HCT116 (cell line): ENCODE results near the gene IL17RA. TPM values are rescaled to one million over a fixed set of nuclear protein-coding genes. Genes with fewer than 3 reads are reported as not detected.

ENCODE experiments used
- ATAC-seq: fragments of 200-7000 bp; cut with Tn5 transposase; 2 replicates; pipeline ENCODE4 v1.9.1; 2020; ENCODE audit warnings: mild to moderate bottlenecking, moderate library complexity
- BruUV-seq: library from RNA; stranded (reverse); fragments of 400-500 nt; replicated peaks from 2 replicates; lab custom pipeline; 2021; lab: Mats Ljungman, UMichigan
- CTCF ChIA-PET: fragments of 300-600 bp; sonication (Branson Sonifier 250); formaldehyde crosslinking; loops from one replicate; lab custom pipeline; 2021; ENCODE audit warnings: antibody characterized with exemption; lab: Charles Lee
- POLR2A ChIA-PET: fragments of 300-600, 350-600 bp; sonication (Branson Sonifier 250); formaldehyde crosslinking; loops from one replicate; lab custom pipeline; 2021; ENCODE audit warnings: antibody characterized with exemption; lab: Charles Lee
- RAD21 ChIA-PET, 2 experiments: fragments of 300-600 bp; sonication (Branson Sonifier 250); formaldehyde crosslinking; loops; one replicate each; lab custom pipeline; 2023; ENCODE audit warnings: low total read pairs in 2 of 2; ENCODE audit not compliant: uncharacterized antibody in 2 of 2, unreplicated experiment in 2 of 2, low non-redundant PET in 1 of 2; lab: Charles Lee
- DNase-seq: peaks from one replicate; pipeline ENCODE4 v3.0.0-alpha.2; 2010; ENCODE audit warnings: low read depth, low spot score
- H2AFZ ChIP-seq: fragments of 200-600 bp; shearing (Covaris generic), sonication (generic); 2 replicates; pipeline ENCODE4 v1.6.1; 2017; ENCODE audit warnings: low read depth, mixed run types, mixed read lengths, antibody characterized with exemption, low read length; ENCODE audit not compliant: poor library complexity, severe bottlenecking
- H3K27ac ChIP-seq: 2 replicates; pipeline ENCODE4 v1.5.1; 2012; ENCODE audit warnings: low read depth, low read length
- H3K27me3 ChIP-seq: fragments of 200-600 bp; sonication (generic); 2 replicates; pipeline ENCODE4 v1.6.1; 2016; ENCODE audit warnings: mixed run types, low read length, mixed read lengths; ENCODE audit not compliant: insufficient read depth
- H3K36me3 ChIP-seq, 2 experiments: fragments of 200-500 bp in 1 of 2; fragments of 200-600 bp in 1 of 2; sonication (Bioruptor generic) in 1 of 2; sonication (generic) in 1 of 2; 2 replicates each; pipeline versions ENCODE4 v1.5.1 to v1.6.1; 2014 to 2016; ENCODE audit warnings: low read length in 2 of 2, inconsistent platforms in 1 of 2, mixed read lengths in 1 of 2, mixed run types in 1 of 2; ENCODE audit not compliant: insufficient read depth in 2 of 2, control insufficient read depth in 1 of 2
- H3K4me1 ChIP-seq, 2 experiments: fragments of 200-600 bp in 1 of 2; sonication (generic) in 1 of 2; 2 replicates each; pipeline versions ENCODE4 v1.5.1 to v1.6.1; 2012 to 2017; ENCODE audit warnings: low read length in 2 of 2, inconsistent platforms in 1 of 2, mild to moderate bottlenecking in 1 of 2, mixed read lengths in 1 of 2, mixed run types in 1 of 2, moderate library complexity in 1 of 2; ENCODE audit not compliant: insufficient read depth in 2 of 2, control insufficient read depth in 1 of 2
- H3K4me2 ChIP-seq: fragments of 200-600 bp; sonication (generic); 2 replicates; pipeline ENCODE4 v1.6.1; 2017; ENCODE audit warnings: mixed run types, low read length, mixed read lengths
- H3K4me3 ChIP-seq, 2 experiments: fragments of 200-600 bp in 1 of 2; sonication (generic) in 1 of 2; replicated peaks in 1 of 2; 2 replicates each; pipeline ENCODE4 v1.5.1; 2011 to 2016; ENCODE audit warnings: low read length in 2 of 2, control low read depth in 1 of 2, low read depth in 1 of 2, mild to moderate bottlenecking in 1 of 2, mixed read lengths in 1 of 2, mixed run types in 1 of 2
- H3K79me2 ChIP-seq: fragments of 200-600 bp; sonication (generic); 2 replicates; pipeline ENCODE4 v1.6.1; 2017; ENCODE audit warnings: mild to moderate bottlenecking, mixed run types, low read length, moderate library complexity, mixed read lengths; ENCODE audit not compliant: insufficient read depth
- H3K9ac ChIP-seq: fragments of 200-600 bp; sonication (generic); 2 replicates; pipeline ENCODE4 v1.6.1; 2016; ENCODE audit warnings: low read length, mixed read lengths
- H3K9me2 ChIP-seq: fragments of 200-600 bp; sonication (generic), shearing (Covaris generic); 2 replicates; pipeline ENCODE4 v1.6.1; 2017; ENCODE audit warnings: mixed run types, mild to moderate bottlenecking, moderate library complexity; ENCODE audit not compliant: insufficient read depth
- H3K9me3 ChIP-seq, 2 experiments: fragments of 200-500 bp in 1 of 2; fragments of 200-600 bp in 1 of 2; sonication (Bioruptor generic) in 1 of 2; sonication (generic) in 1 of 2; 2 replicates each; pipeline ENCODE4 v1.6.1; 2014 to 2017; ENCODE audit warnings: low read length in 2 of 2, mixed read lengths in 2 of 2, inconsistent platforms in 1 of 2, low read depth in 1 of 2, mild to moderate bottlenecking in 1 of 2, mixed run types in 1 of 2, moderate library complexity in 1 of 2; ENCODE audit not compliant: control insufficient read depth in 1 of 2, insufficient read depth in 1 of 2
- H4K20me1 ChIP-seq: fragments of 200-600 bp; sonication (generic), shearing (Covaris generic); 2 replicates; pipeline ENCODE4 v1.6.1; 2017; ENCODE audit warnings: mixed run types, mild to moderate bottlenecking, moderate library complexity; ENCODE audit not compliant: insufficient read depth
- CBX3 ChIP-seq: IDR thresholded peaks from 2 replicates; pipeline ENCODE4 v1.6.1; 2012; ENCODE audit warnings: low read depth
- ELF1 ChIP-seq: IDR thresholded peaks from 2 replicates; pipeline ENCODE4 v1.6.1; 2012; ENCODE audit warnings: low read depth, borderline replicate concordance
- EZH2 ChIP-seq: fragments of 200-600 bp; sonication (generic); IDR thresholded peaks from 2 replicates; pipeline ENCODE4 v1.6.1; 2017; ENCODE audit warnings: antibody characterized with exemption, mixed run types
- EZH2phosphoT487 ChIP-seq: fragments of 200-600 bp; IDR thresholded peaks from 2 replicates; pipeline ENCODE4 v1.6.1; 2018; ENCODE audit warnings: antibody characterized with exemption, borderline replicate concordance
- FOSL1 ChIP-seq: IDR thresholded peaks from 2 replicates; pipeline ENCODE4 v1.6.1; 2012; ENCODE audit warnings: low read depth
- RAD21 ChIP-seq: IDR thresholded peaks from 2 replicates; pipeline ENCODE4 v1.6.1; 2012; ENCODE audit warnings: low read depth, mild to moderate bottlenecking
- SRF ChIP-seq: IDR thresholded peaks from 2 replicates; pipeline ENCODE4 v1.6.1; 2012; ENCODE audit warnings: low read depth
- YY1 ChIP-seq: IDR thresholded peaks from 2 replicates; pipeline ENCODE4 v1.6.1; 2011; ENCODE audit warnings: low read length, low read depth, moderate library complexity, mild to moderate bottlenecking; ENCODE audit not compliant: insufficient replicate concordance; ENCODE audit errors: extremely low read depth
- ZFX ChIP-seq: fragments of 450-650 bp; IDR thresholded peaks from 2 replicates; pipeline ENCODE4 v1.6.1; 2017
- ZNF274 ChIP-seq: fragments of 200-500 bp; sonication (Bioruptor generic); IDR thresholded peaks from 2 replicates; pipeline ENCODE4 v1.6.1; 2014; ENCODE audit warnings: mild to moderate bottlenecking, low read depth, low read length, inconsistent platforms
- intact Hi-C: fragments of 100-400 bp; cut with micrococcal nuclease; formaldehyde crosslinking; loops from 2 replicates; pipeline ENCODE4 v1.10.0; 2022
- total RNA-seq: library from RNA; stranded (reverse); gene quantifications from one replicate; pipeline ENCODE4 v1.2.1, GENCODE V29; 2021; ENCODE audit not compliant: unreplicated experiment
- TF ChIP-seq, protein P1 (sequence below): IDR thresholded peaks from 2 replicates; pipeline ENCODE4 v1.6.1; 2012; ENCODE audit warnings: low read depth
- TF ChIP-seq, protein P2 (sequence below): IDR thresholded peaks from 2 replicates; pipeline ENCODE4 v1.6.1; 2011; ENCODE audit warnings: mild to moderate bottlenecking, low read length, moderate library complexity; ENCODE audit not compliant: insufficient replicate concordance; ENCODE audit errors: extremely low read depth
- TF ChIP-seq, protein P3 (sequence below): IDR thresholded peaks from 2 replicates; pipeline ENCODE4 v1.6.1; 2012

Gene IL17RA
- total RNA-seq, 1 experiment from 2014 or later: 17.3 TPM

- RAD21 ChIA-PET: no interaction called here
- intact Hi-C loops: no loop called here
Measured at GRCh38 chr22:17112491-17113042, 27.8 kb downstream of the IL17RA start.

More at GRCh38 chr22:17112491-17113042, 27.8 kb downstream of the IL17RA start:
- DNase-seq (no peak), ATAC-seq (no peak)
- Histone ChIP-seq H3K36me3 (no peaks in the 10 kb centered on the region), H3K27me3 (no peaks in the 10 kb centered on the region), H4K20me1 (no peaks in the 10 kb centered on the region), H3K4me1 (no peaks in the 10 kb centered on the region), H3K9me2 (no peaks in the 10 kb centered on the region), H3K79me2 (no peaks in the 10 kb centered on the region), H2AFZ (no peak overlapping the region), H3K9ac (no peak overlapping the region), H3K27ac (no peak overlapping the region), H3K4me3 (no peak overlapping the region), H3K4me2 (no peak overlapping the region), H3K9me3 (no peaks in the 10 kb centered on the region)
- TF ChIP-seq YY1: no peak
- TF ChIP-seq, protein P1, sequence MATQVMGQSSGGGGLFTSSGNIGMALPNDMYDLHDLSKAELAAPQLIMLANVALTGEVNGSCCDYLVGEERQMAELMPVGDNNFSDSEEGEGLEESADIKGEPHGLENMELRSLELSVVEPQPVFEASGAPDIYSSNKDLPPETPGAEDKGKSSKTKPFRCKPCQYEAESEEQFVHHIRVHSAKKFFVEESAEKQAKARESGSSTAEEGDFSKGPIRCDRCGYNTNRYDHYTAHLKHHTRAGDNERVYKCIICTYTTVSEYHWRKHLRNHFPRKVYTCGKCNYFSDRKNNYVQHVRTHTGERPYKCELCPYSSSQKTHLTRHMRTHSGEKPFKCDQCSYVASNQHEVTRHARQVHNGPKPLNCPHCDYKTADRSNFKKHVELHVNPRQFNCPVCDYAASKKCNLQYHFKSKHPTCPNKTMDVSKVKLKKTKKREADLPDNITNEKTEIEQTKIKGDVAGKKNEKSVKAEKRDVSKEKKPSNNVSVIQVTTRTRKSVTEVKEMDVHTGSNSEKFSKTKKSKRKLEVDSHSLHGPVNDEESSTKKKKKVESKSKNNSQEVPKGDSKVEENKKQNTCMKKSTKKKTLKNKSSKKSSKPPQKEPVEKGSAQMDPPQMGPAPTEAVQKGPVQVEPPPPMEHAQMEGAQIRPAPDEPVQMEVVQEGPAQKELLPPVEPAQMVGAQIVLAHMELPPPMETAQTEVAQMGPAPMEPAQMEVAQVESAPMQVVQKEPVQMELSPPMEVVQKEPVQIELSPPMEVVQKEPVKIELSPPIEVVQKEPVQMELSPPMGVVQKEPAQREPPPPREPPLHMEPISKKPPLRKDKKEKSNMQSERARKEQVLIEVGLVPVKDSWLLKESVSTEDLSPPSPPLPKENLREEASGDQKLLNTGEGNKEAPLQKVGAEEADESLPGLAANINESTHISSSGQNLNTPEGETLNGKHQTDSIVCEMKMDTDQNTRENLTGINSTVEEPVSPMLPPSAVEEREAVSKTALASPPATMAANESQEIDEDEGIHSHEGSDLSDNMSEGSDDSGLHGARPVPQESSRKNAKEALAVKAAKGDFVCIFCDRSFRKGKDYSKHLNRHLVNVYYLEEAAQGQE: no peak
- TF ChIP-seq RAD21: no peak
- no peak for TF ChIP-seq EZH2
- TF ChIP-seq EZH2phosphoT487: no peak
- TF ChIP-seq, protein P2, sequence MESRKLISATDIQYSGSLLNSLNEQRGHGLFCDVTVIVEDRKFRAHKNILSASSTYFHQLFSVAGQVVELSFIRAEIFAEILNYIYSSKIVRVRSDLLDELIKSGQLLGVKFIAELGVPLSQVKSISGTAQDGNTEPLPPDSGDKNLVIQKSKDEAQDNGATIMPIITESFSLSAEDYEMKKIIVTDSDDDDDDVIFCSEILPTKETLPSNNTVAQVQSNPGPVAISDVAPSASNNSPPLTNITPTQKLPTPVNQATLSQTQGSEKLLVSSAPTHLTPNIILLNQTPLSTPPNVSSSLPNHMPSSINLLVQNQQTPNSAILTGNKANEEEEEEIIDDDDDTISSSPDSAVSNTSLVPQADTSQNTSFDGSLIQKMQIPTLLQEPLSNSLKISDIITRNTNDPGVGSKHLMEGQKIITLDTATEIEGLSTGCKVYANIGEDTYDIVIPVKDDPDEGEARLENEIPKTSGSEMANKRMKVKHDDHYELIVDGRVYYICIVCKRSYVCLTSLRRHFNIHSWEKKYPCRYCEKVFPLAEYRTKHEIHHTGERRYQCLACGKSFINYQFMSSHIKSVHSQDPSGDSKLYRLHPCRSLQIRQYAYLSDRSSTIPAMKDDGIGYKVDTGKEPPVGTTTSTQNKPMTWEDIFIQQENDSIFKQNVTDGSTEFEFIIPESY: no peak
- no peak for TF ChIP-seq ZNF274
- TF ChIP-seq SRF: no peak
- no peak for TF ChIP-seq FOSL1
- no peak for TF ChIP-seq ZFX
- no peak for TF ChIP-seq CBX3
- TF ChIP-seq, protein P3, sequence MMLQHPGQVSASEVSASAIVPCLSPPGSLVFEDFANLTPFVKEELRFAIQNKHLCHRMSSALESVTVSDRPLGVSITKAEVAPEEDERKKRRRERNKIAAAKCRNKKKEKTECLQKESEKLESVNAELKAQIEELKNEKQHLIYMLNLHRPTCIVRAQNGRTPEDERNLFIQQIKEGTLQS: no peak
- TF ChIP-seq ELF1: no peak
- CTCF ChIA-PET: interaction anchor here (1.0 kb wide), 1 partner anchor 38 kb away, joined by 3 read pairs; no protein-coding TSS in a partner anchor
- no TSS peak for BruUV-seq
- POLR2A ChIA-PET: no interaction called here
